Right ventricle myocardium inferior (tissue), 1 donor: ENCODE measurements around the gene C16orf82. TPM values are rescaled to one million over a fixed set of nuclear protein-coding genes. Genes with fewer than 3 reads are reported as not detected.

Source experiments
- ATAC-seq: fragments of 200-7000 bp; cut with Tn5 transposase; one replicate; pipeline ENCODE4 v1.9.1; 2020; ENCODE audit warnings: mild to moderate bottlenecking, moderate library complexity
- DNase-seq: peaks from one replicate; pipeline ENCODE4 v3.0.0; 2021; ENCODE audit errors: missing footprints
- intact Hi-C: fragments of 100-400 bp; cut with DNase I; formaldehyde crosslinking; loops from one replicate; pipeline ENCODE4 v1.11.0; 2022
- long read RNA-seq: library from polyadenylated mRNA; unstranded; transcript quantifications from one replicate; pipeline ENCODE4 v2.0.0, GENCODE V29; 2021
- total RNA-seq: library from RNA; stranded (reverse); fragmentation: NEBNext Ultra II Directional; extraction: Animal tissue kit (Norgen Biotek cat#: 25700); gene quantifications from one replicate; pipeline ENCODE4 v1.2.1, GENCODE V29; 2021
- donor health status: DM: no; HTN: yes; CAD: no; lungs with severe emphysema.

The C16orf82 gene
- total RNA-seq = not detected
- long read RNA-seq = 0 reads

GRCh38 chr16:27066668-27067537, at the start of gene C16orf82:
TSS of gene C16orf82 (plus strand) at chr16:27066927.
- no peak for DNase-seq
- ATAC-seq = no peak
- intact Hi-C loops = no loop called here

- DNase-seq (no peak), ATAC-seq (no peak)
- intact Hi-C loops = no loop called here
Observed at GRCh38 chr16:27020031-27020430, 46.7 kb upstream of the C16orf82 start.

- DNase-seq (no peak), ATAC-seq (no peak)
- intact Hi-C loops = no loop called here
Observed at GRCh38 chr16:27024010-27024409, 42.7 kb upstream of the C16orf82 start.

DNA sequence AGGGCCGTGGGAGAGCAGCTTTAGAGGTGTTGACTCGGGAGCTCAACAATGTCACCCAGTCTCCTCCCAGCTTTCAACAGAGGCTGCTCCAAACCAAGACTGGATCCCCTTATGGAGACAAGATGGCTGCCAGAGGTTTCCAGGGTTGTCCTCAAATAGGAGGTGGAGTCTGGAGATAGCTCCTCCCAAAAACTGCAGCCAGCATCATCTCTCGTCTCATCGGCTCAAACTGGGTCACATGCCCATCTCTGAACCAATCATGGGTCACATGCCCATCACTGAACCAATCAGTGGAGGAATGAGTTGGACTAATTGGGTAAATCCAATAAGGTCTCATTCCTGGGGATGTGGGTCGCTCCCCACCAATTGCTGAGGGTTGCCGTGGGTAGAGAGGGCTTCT, 41.1 kb upstream of the C16orf82 start:
- intact Hi-C loops = no loop called here
- ATAC-seq = no peak
- DNase-seq = no peak

DNA sequence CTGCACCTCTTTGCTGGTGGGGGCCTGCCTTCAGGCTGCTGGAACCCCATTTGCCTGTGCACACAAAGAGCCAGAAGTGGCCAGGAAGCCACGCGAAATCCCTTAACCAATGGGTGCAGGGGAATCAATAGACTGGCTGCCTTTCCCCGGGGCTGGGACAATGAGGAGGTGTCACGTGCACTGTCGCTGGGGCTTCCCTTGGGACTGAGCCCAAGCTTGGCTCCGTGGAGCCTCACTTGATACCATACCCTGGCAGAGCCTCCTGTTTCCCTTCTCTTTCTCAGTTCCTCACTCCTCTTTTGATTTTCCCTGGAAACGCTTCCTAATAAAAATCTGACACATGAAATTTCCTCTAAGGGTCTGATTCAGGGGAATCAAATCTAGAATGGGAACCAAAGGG, 38.8 kb upstream of the C16orf82 start:
- DNase-seq (no peak), ATAC-seq (no peak)
- intact Hi-C loops = no loop called here

GRCh38 chr16:27028591-27029110, 38.1 kb upstream of the C16orf82 start:
- intact Hi-C loops = no loop called here
- ATAC-seq (no peak), DNase-seq (no peak)

GRCh38 chr16:27029525-27029924, 37.2 kb upstream of the C16orf82 start:
- intact Hi-C loops = no loop called here
- DNase-seq = no peak
- no peak for ATAC-seq

GRCh38 chr16:27033281-27033979, 33.3 kb upstream of the C16orf82 start:
- DNase-seq (no peak), ATAC-seq (no peak)
- intact Hi-C loops = no loop called here

DNA sequence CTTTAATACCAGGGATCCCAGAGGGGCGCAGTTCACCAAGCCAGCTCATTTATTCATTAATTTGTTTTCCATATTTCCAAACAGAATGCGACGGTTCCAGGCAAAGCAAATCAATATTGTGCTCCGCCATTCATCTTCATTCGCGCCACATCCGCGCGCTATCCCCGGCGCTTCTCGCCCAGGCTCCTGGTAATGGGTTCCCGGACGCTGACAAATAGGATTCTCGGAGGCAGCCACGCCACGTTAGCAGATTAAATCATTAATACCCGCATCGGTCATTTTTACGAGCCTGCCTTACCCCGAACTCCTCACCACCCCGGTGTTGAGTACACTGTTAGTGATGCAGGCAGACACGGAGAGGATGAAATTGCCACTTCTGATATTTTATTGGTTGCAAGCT, 26.0 kb upstream of the C16orf82 start:
- intact Hi-C loops = no loop called here
- ATAC-seq = no peak
- no peak for DNase-seq

DNA sequence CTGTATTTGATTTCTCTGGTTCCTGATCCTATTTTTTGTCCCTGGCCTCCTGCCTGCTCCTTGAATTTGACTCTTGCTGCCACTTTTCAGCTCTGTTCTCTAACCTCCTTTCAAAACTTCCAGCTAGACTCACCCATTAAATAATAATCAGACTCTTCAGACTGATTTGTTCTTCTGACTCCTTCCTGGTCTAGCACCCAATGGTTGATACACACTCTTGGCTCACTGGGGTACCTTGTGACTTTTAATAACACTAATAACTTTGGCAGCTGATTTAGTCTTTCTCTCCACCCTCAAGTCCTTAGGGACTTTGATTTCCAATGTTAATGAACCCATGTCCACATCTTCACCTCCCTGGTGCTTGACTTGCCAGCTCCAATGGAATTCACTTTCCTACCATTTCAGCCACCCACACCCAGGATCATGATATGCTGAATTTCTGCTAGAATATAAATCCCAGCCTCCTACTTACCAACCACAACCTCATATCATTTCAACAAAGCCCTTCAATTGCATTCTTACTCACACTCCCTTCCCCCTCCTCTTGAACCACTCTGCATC, 19.7 kb upstream of the C16orf82 start:
- intact Hi-C loops = no loop called here
- DNase-seq (no peak), ATAC-seq (no peak)

- DNase-seq = no peak
- intact Hi-C loops = no loop called here
- ATAC-seq = no peak
Observed at GRCh38 chr16:27048316-27048715, 18.4 kb upstream of the C16orf82 start.

GRCh38 chr16:27049117-27049516, 17.6 kb upstream of the C16orf82 start:
- intact Hi-C loops = no loop called here
- DNase-seq (no peak), ATAC-seq (no peak)

DNA sequence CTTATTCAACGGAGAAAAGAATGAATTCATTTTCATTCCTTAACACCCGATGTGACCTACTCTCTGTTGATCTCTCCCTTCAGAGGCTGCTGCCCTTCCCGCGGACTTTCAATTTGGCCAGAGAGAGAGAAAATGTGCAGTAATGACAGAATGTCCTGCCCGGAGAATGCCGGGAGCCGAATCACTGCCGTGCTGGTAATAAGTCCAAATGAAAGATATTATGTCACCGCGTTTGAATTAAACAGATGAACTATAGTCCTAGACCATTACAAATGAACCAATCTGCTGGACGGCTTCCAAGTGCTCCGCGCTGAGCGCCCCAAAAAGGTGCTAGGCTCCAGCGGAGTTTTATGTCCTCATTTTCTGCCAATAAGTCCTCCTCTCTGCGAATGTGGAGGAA, 14.7 kb upstream of the C16orf82 start:
- intact Hi-C loops = no loop called here
- DNase-seq = no peak
- ATAC-seq = no peak

- ATAC-seq = no peak
- no peak for DNase-seq
- intact Hi-C loops = no loop called here
Observed at GRCh38 chr16:27053996-27054395, 12.7 kb upstream of the C16orf82 start.

- ATAC-seq (no peak), DNase-seq (no peak)
- intact Hi-C loops = no loop called here
Observed at GRCh38 chr16:27058299-27058698, 8.4 kb upstream of the C16orf82 start.

DNA sequence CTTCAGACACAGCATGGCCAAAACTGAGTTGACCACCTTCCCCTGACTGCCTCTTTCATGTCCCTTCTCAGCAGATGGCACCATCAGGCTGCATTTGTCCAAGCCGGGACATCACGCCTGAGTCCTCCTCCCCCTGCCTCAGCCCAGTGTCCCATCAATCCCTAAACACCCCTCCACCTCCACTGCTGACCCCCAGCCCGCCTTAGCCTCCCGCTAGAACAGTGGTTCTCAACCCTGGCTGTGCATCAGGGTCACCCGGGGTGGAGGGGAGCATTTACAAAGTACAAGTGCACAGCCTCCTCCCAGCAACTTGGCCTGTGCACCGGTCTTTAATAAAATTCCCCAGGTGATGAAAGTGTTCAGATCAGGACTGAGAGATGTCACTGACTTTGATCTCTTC, 4.0 kb downstream of the C16orf82 start:
- ATAC-seq (no peak), DNase-seq (no peak)
- intact Hi-C loops = no loop called here

GRCh38 chr16:27073733-27074132, 7.0 kb downstream of the C16orf82 start:
- ATAC-seq = no peak
- intact Hi-C loops = no loop called here
- no peak for DNase-seq

DNA sequence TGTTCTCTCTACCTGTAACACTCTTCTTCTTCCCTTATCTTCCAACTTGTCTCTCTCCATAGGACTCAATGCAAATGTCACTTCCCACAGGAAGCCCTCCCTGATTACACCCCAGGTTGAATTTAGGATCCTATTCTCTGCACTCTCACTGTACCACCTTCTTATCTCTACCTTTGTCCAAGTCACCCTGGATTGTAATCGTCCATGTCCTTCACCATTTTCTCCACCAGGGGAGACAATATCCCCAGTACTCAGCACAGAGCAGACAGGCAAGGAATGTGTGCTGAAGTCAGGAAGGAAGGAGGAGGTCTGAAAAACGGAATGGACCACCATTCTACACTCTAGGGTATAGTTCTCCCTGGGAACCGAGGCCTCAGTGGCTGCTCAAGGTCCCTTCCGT, 14.2 kb downstream of the C16orf82 start:
- ATAC-seq (peak; percentile 50), DNase-seq (no peak)
- intact Hi-C loops = no loop called here

GRCh38 chr16:27083861-27084261, 17.1 kb downstream of the C16orf82 start:
- ATAC-seq (no peak), DNase-seq (no peak)
- intact Hi-C loops = no loop called here
